Calu3 (cell line): ENCODE measurements around the gene GRID2. TPM values are rescaled to one million over a fixed set of nuclear protein-coding genes. Genes with fewer than 3 reads are reported as not detected.

Experiments used
- BruUV-seq: library from RNA; stranded (reverse); fragments of 400-500 nt; replicated peaks from 2 replicates; lab custom pipeline; 2021; lab: Mats Ljungman, UMichigan
- CTCF ChIA-PET: fragments of 300-600 bp; sonication (Branson Sonifier 250); formaldehyde crosslinking; loops from one replicate; lab custom pipeline; 2022; ENCODE audit warnings: antibody characterized with exemption; lab: Charles Lee
- DNase-seq: peaks from one replicate; pipeline ENCODE4 v3.0.0; 2022
- H3K27ac Mint-ChIP-seq: one replicate; pipeline ENCODE4 v1.8.0; 2022; ENCODE audit warnings: mixed read lengths; ENCODE audit not compliant: unreplicated experiment
- H3K27me3 Mint-ChIP-seq: one replicate; pipeline ENCODE4 v1.8.0; 2022; ENCODE audit warnings: mixed read lengths; ENCODE audit not compliant: unreplicated experiment
- H3K36me3 Mint-ChIP-seq: one replicate; pipeline ENCODE4 v1.8.0; 2022; ENCODE audit warnings: mild to moderate bottlenecking, moderate library complexity, mixed read lengths; ENCODE audit not compliant: insufficient read depth, unreplicated experiment
- H3K4me1 Mint-ChIP-seq: one replicate; pipeline ENCODE4 v1.8.0; 2022; ENCODE audit warnings: mild to moderate bottlenecking, low read depth, mixed read lengths; ENCODE audit not compliant: unreplicated experiment
- H3K4me3 Mint-ChIP-seq: one replicate; pipeline ENCODE4 v1.8.0; 2022; ENCODE audit warnings: mild to moderate bottlenecking, low read depth, moderate library complexity, mixed read lengths; ENCODE audit not compliant: unreplicated experiment
- H3K9me3 Mint-ChIP-seq: one replicate; pipeline ENCODE4 v1.8.0; 2022; ENCODE audit warnings: low read depth, mixed read lengths; ENCODE audit not compliant: unreplicated experiment
- CTCF ChIP-seq: fragments of 200-600 bp; IDR thresholded peaks from one replicate; pipeline ENCODE4 v1.8.0; 2022; ENCODE audit warnings: antibody characterized with exemption; ENCODE audit not compliant: unreplicated experiment
- intact Hi-C: fragments of 100-400 bp; cut with micrococcal nuclease; formaldehyde crosslinking; loops from one replicate; pipeline ENCODE4 v1.10.0; 2022; ENCODE audit not compliant: unreplicated experiment
- total RNA-seq: library from RNA; stranded (reverse); gene quantifications from 2 replicates; pipeline ENCODE4 v1.2.3, GENCODE V29; 2022

GRID2 gene
- total RNA-seq, 1 experiment from 2014 or later = not detected

- DNase-seq = no peak
- H3K36me3 Mint-ChIP-seq = no peaks in the 10 kb centered on the region
- no peak overlapping the region for H3K27ac Mint-ChIP-seq
- intact Hi-C loops = no loop called here
- no peaks in the 10 kb centered on the region for H3K9me3 Mint-ChIP-seq
- no peak overlapping the region for H3K4me3 Mint-ChIP-seq
- H3K27me3 Mint-ChIP-seq = no peaks in the 10 kb centered on the region
- peaks cover 7% of the 10 kb centered on the region for H3K4me1 Mint-ChIP-seq
- no peak for TF ChIP-seq CTCF
- BruUV-seq = no TSS peak
- CTCF ChIA-PET = no interaction called here
These were observed 296.9 kb downstream of the GRID2 start for GRCh38 chr4:92600638-92601037.

DNA sequence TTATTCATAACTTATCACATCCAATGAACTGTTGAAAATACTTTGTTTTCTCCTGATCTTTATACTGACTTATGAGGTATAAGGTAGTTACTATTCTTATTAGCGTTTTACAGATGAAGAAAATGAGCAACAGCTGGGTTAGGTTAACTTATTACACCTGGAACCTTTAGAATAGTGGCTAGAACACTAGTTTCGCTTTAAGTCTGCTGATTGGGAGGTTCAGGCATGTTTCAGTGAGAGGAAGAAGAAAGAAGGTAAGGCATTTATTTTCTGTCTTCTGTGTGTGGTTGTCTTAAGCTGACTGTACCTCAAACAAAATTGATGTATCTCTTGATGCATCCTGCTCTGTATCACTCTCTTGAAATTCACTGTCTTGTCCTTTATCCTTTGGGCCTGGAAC is 302.5 kb downstream of the GRID2 start:
- no TSS peak for BruUV-seq
- no peak overlapping the region for H3K27ac Mint-ChIP-seq
- H3K4me1 Mint-ChIP-seq = no peaks in the 10 kb centered on the region
- intact Hi-C loops = no loop called here
- no peak for TF ChIP-seq CTCF
- CTCF ChIA-PET = no interaction called here
- no peak for DNase-seq
- H3K27me3 Mint-ChIP-seq = no peaks in the 10 kb centered on the region
- H3K4me3 Mint-ChIP-seq = no peak overlapping the region
- no peaks in the 10 kb centered on the region for H3K36me3 Mint-ChIP-seq
- H3K9me3 Mint-ChIP-seq = no peaks in the 10 kb centered on the region

GRCh38 chr4:92615049-92615448 is 311.3 kb downstream of the GRID2 start:
- no peaks in the 10 kb centered on the region for H3K9me3 Mint-ChIP-seq
- no peaks in the 10 kb centered on the region for H3K36me3 Mint-ChIP-seq
- H3K27ac Mint-ChIP-seq = no peak overlapping the region
- no peak for TF ChIP-seq CTCF
- BruUV-seq = no TSS peak
- no peaks in the 10 kb centered on the region for H3K27me3 Mint-ChIP-seq
- no peak overlapping the region for H3K4me3 Mint-ChIP-seq
- intact Hi-C loops = no loop called here
- no peaks in the 10 kb centered on the region for H3K4me1 Mint-ChIP-seq
- DNase-seq = no peak
- CTCF ChIA-PET = no interaction called here

GRCh38 chr4:92618968-92619367 is 315.2 kb downstream of the GRID2 start:
- no peak overlapping the region for H3K4me3 Mint-ChIP-seq
- H3K27me3 Mint-ChIP-seq = no peaks in the 10 kb centered on the region
- no peaks in the 10 kb centered on the region for H3K9me3 Mint-ChIP-seq
- no peaks in the 10 kb centered on the region for H3K36me3 Mint-ChIP-seq
- no TSS peak for BruUV-seq
- CTCF ChIA-PET = no interaction called here
- TF ChIP-seq CTCF = no peak
- DNase-seq = no peak
- intact Hi-C loops = no loop called here
- no peak overlapping the region for H3K27ac Mint-ChIP-seq
- H3K4me1 Mint-ChIP-seq = no peaks in the 10 kb centered on the region
